KMS-11 (cell line): Measurements from ENCODE around the gene DOK7.

Source experiments
- H2AFZ ChIP-seq: fragments of 200-600 bp; sonication (generic); 2 replicates; pipeline ENCODE4 v1.6.1; 2016; ENCODE audit warnings: antibody characterized with exemption, mixed run types, low read depth
- H3K27ac ChIP-seq: fragments of 200-600 bp; sonication (generic); 2 replicates; pipeline ENCODE4 v1.6.1; 2016; ENCODE audit warnings: mild to moderate bottlenecking, mixed run types
- H3K27me3 ChIP-seq: fragments of 200-600 bp; sonication (generic); 2 replicates; pipeline ENCODE4 v1.6.1; 2017; ENCODE audit warnings: mild to moderate bottlenecking, low read depth, mixed run types, moderate library complexity; ENCODE audit not compliant: insufficient read depth
- H3K36me3 ChIP-seq: fragments of 200-600 bp; sonication (generic); 2 replicates; pipeline ENCODE4 v1.6.1; 2017; ENCODE audit warnings: mild to moderate bottlenecking, mixed run types; ENCODE audit not compliant: insufficient read depth
- H3K4me1 ChIP-seq: fragments of 200-600 bp; sonication (generic); 2 replicates; pipeline ENCODE4 v1.6.1; 2016; ENCODE audit warnings: mild to moderate bottlenecking, low read depth, mixed run types; ENCODE audit not compliant: poor library complexity, severe bottlenecking
- H3K4me2 ChIP-seq: fragments of 200-600 bp; sonication (generic); 2 replicates; pipeline ENCODE4 v1.7.0; 2016; ENCODE audit warnings: mild to moderate bottlenecking, mixed run types
- H3K4me3 ChIP-seq: fragments of 200-600 bp; sonication (generic); IDR thresholded peaks from 2 replicates; pipeline ENCODE4 v1.6.1; 2017; ENCODE audit warnings: low read depth, low read length, mixed read lengths; ENCODE audit not compliant: insufficient read depth
- H3K79me2 ChIP-seq: fragments of 200-600 bp; sonication (generic); 2 replicates; pipeline ENCODE4 v1.6.1; 2016; ENCODE audit warnings: low read depth, mixed run types; ENCODE audit not compliant: insufficient read depth
- H3K9ac ChIP-seq: fragments of 200-600 bp; sonication (generic); 2 replicates; pipeline ENCODE4 v1.6.1; 2016; ENCODE audit warnings: mild to moderate bottlenecking, mixed run types
- H4K20me1 ChIP-seq: fragments of 200-600 bp; sonication (generic); 2 replicates; pipeline ENCODE4 v1.6.1; 2016; ENCODE audit warnings: mild to moderate bottlenecking, mixed run types; ENCODE audit not compliant: insufficient read depth
- TF ChIP-seq, protein P1 (sequence below): fragments of 200-600 bp; sonication (generic); conservative IDR thresholded peaks from 2 replicates; pipeline ENCODE4 v1.6.1; 2017; ENCODE audit warnings: low read depth, mild to moderate bottlenecking, antibody characterized with exemption, low read length, moderate library complexity, mixed read lengths

Gene DOK7

DNA sequence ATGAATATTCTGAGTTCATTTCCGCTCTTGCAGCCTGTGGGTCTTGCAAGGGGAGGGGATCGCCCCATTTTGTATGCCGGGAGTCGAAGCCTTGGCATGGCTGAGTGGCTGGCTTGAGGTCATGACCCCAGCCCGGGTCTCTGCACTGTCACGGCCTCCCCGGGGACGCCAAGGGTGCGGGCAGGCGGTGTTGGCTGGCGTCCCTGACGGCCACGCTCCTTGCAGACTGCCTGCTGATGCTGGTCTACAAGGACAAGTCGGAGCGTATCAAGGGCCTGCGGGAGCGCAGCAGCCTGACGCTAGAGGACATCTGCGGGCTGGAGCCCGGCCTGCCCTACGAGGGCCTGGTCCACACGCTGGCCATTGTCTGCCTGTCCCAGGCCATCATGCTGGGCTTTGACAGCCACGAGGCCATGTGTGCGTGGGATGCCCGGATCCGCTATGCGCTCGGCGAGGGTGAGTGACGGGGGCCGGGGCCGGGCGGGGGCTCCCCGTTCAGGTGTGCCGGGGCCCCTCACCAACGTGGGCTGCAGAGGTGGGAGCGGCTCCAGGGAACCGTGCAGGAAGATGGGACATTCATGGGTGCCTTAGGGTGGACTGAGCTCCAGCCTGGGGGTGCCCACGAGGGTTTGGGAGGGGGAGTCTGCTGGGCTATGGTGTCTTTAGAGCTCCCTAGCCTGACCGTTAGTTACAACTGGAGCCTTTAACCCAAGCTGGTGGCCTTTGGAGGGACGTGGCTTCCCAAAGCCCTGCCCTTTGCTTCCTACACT lies 10.3 kb downstream of the DOK7 start:
- Histone ChIP-seq H4K20me1 (no peaks in the 10 kb centered on the region), H3K36me3 (no peaks in the 10 kb centered on the region), H3K79me2 (no peaks in the 10 kb centered on the region), H3K4me3 (no peak overlapping the region), H3K27me3 (peaks cover 25% of the 10 kb centered on the region), H3K27ac (no peak overlapping the region), H2AFZ (no peak overlapping the region), H3K9ac (no peak overlapping the region), H3K4me1 (no peaks in the 10 kb centered on the region), H3K4me2 (no peak overlapping the region)
- TF ChIP-seq, protein P1, sequence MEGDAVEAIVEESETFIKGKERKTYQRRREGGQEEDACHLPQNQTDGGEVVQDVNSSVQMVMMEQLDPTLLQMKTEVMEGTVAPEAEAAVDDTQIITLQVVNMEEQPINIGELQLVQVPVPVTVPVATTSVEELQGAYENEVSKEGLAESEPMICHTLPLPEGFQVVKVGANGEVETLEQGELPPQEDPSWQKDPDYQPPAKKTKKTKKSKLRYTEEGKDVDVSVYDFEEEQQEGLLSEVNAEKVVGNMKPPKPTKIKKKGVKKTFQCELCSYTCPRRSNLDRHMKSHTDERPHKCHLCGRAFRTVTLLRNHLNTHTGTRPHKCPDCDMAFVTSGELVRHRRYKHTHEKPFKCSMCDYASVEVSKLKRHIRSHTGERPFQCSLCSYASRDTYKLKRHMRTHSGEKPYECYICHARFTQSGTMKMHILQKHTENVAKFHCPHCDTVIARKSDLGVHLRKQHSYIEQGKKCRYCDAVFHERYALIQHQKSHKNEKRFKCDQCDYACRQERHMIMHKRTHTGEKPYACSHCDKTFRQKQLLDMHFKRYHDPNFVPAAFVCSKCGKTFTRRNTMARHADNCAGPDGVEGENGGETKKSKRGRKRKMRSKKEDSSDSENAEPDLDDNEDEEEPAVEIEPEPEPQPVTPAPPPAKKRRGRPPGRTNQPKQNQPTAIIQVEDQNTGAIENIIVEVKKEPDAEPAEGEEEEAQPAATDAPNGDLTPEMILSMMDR, result no peak

DNA sequence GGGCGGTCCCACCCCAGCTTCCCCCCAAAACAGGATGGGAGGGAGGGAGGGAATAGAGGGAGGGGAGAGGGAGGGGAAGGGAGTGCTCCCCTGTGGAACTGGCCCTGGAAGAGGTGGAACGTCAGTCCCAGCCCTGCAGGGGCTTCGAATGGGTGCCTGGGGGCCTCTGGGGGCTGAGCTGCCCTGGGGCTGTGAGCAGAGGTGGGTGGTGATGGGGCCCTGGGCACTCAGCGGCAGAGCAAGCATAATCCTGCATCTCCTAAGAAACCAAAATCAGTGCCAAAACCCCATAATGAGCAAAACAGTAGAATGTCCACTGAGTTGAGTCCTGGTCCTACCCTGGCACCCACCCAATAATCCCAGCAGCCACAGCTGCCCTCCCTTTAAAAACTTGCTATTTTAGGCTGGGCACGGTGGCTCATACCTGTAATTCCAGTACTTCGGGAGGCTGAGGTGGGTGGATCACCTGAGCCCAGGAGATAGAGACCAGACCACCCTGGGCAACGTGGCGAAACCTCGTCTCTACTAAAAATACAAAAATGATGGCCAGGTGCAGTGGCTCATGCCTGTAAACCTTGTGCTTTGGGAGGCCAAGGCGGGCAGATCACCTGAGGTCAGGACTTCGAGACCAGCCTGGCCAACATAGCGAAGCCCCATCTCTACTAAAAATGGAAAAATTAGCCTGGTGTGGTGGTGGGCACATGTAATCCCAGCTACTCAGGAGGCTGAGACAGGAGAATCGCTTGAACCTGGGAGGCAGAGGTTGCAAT lies 11.1 kb downstream of the DOK7 start:
- Histone ChIP-seq H3K79me2 (no peaks in the 10 kb centered on the region), H3K4me2 (no peak overlapping the region), H2AFZ (no peak overlapping the region), H3K27ac (no peak overlapping the region), H3K36me3 (no peaks in the 10 kb centered on the region), H4K20me1 (no peaks in the 10 kb centered on the region), H3K4me1 (no peaks in the 10 kb centered on the region), H3K4me3 (no peak overlapping the region), H3K9ac (no peak overlapping the region), H3K27me3 (peaks cover 33% of the 10 kb centered on the region)
- TF ChIP-seq, protein P1, result no peak

DNA sequence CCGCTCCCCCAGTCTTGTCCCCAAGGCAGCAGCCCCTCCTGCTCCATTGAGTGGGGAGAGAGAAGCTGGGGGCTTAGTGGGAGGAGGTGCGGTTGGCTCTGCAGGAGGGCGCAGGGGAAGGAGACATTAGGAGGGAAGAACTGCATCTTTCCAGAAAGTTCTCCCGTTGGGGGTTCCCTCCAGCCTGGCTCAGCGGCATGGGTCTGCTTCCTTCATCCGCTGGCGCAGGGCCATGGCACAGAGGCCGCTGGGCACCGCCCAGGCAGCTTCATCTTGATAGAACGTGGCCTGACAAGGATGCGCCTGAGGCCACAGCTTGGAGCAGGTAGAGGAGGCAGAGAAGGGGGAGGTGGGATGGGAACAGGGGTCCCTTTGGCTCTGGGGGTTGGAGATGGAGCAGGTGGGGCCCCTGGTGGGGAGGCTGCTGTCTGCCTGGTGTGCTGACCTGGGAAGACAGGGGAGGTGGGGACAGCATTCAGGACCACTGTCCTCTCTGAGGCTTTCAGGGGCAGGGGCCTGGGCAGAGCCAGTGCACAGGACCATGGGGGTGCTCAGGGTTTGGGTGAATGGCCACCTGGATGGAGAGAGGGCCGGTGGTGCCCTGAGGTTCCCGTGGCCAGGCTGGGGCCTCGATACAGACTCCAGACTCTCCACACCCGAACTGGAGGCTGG lies 12.1 kb downstream of the DOK7 start:
- Histone ChIP-seq H3K79me2 (no peaks in the 10 kb centered on the region), H3K4me3 (no peak overlapping the region), H4K20me1 (no peaks in the 10 kb centered on the region), H2AFZ (no peak overlapping the region), H3K27ac (no peak overlapping the region), H3K4me2 (no peak overlapping the region), H3K9ac (no peak overlapping the region), H3K36me3 (no peaks in the 10 kb centered on the region), H3K4me1 (no peaks in the 10 kb centered on the region), H3K27me3 (peaks cover 32% of the 10 kb centered on the region)
- TF ChIP-seq, protein P1, result no peak

DNA sequence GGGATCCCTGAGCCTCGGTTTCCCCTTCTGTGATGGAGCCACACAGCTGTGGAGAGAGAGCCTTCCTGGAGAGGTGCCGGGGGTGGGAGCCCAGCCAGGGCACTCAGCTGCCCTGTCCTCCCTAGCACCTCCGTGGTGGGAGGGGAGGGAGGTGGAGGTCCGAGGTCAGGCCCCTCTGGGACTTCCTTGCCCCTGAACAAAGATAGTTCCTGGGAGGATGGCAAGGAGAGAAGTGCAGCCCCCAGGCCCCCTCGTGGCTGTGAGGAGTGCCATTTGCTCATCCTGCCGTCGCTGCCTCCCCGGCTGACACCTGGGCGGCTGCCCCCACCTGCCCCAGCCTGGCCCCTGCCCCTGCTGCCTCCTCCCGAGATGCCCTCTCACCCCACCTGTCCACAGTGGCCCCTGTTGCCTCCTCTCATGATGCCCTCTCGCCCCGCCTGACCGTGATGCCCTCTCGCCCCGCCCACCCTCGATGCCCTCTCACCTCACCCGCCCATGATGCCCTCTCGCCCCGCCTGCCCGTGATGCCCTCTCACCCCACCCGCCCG lies 12.7 kb downstream of the DOK7 start:
- TF ChIP-seq, protein P1, result no peak
- no peak overlapping the region for H3K9ac ChIP-seq
- no peaks in the 10 kb centered on the region for H3K79me2 ChIP-seq
- no peaks in the 10 kb centered on the region for H3K36me3 ChIP-seq
- H3K4me2 ChIP-seq, result no peak overlapping the region
- H3K4me1 ChIP-seq, result no peaks in the 10 kb centered on the region
- peaks cover 33% of the 10 kb centered on the region for H3K27me3 ChIP-seq
- H4K20me1 ChIP-seq, result no peaks in the 10 kb centered on the region
- no peak overlapping the region for H2AFZ ChIP-seq
- H3K4me3 ChIP-seq, result no peak overlapping the region
- H3K27ac ChIP-seq, result no peak overlapping the region
